K562 (cell line): Measurements from ENCODE around the gene SLC16A10. TPM values are rescaled to one million over a fixed set of nuclear protein-coding genes. Genes with fewer than 3 reads are reported as not detected.

Source experiments
- ATAC-seq: fragments of 200-7000 bp; cut with Tn5 transposase; 3 replicates; pipeline ENCODE4 v1.9.1; 2020; ENCODE audit warnings: moderate library complexity
- Bru-seq: library from RNA; stranded (reverse); fragments of 400-500 nt; gene quantifications from one replicate; lab custom pipeline; 2021; lab: Mats Ljungman, UMichigan
- BruChase-seq, 2 experiments: library from RNA; stranded (reverse); fragments of 400-500 nt; gene quantifications; one replicate each; lab custom pipeline; 2021; lab: Mats Ljungman, UMichigan
- BruUV-seq: library from RNA; stranded (reverse); fragments of 400-500 nt; replicated peaks from 2 replicates; lab custom pipeline; 2021; lab: Mats Ljungman, UMichigan
- CTCF ChIA-PET: fragments of 300-600 bp; formaldehyde crosslinking; extraction: SDS; loops from one replicate; lab custom pipeline; 2021; ENCODE audit warnings: low intra/inter-chr PET ratio; lab: Yijun Ruan, JAX
- POLR2A ChIA-PET: fragments of 300-600, 350-650 bp; sonication (Branson Sonifier 250); formaldehyde crosslinking; extraction: SDS; loops from one replicate; lab custom pipeline; 2021; ENCODE audit warnings: antibody characterized with exemption, inconsistent platforms; lab: Yijun Ruan, JAX
- DNase-seq, 4 experiments: peaks; one replicate each; pipeline versions ENCODE4 v3.0.0 to v3.0.0-alpha.2; 2011 to 2018; ENCODE audit warnings: low spot score in 3 of 4, mixed read lengths in 3 of 4; ENCODE audit errors: extremely low read depth in 1 of 4
- FAIRE-seq: peaks from 2 replicates; lab custom pipeline; 2011; peaks lifted over from hg19 to GRCh38; lab: Jason Lieb, UNC
- H2AFZ ChIP-seq: 2 replicates; pipeline ENCODE4 v1.6.0; 2011; ENCODE audit warnings: low read depth, low read length, control low read depth, inconsistent platforms
- H3K27ac ChIP-seq: fragments of 200-600 bp; 3 replicates; pipeline ENCODE4 v1.8.0; 2011; ENCODE audit warnings: low read depth, mild to moderate bottlenecking, control low read depth, inconsistent platforms, low read length, moderate library complexity, mixed read lengths; ENCODE audit errors: extremely low read depth
- H3K27me3 ChIP-seq, 2 experiments: fragments of 300-600 bp in 1 of 2; 2 replicates in 1 of 2; 3 replicates in 1 of 2; pipeline versions ENCODE4 v1.6.0 to v1.8.0; 2011; ENCODE audit warnings: inconsistent platforms in 2 of 2, low read length in 2 of 2, mild to moderate bottlenecking in 1 of 2, mixed read lengths in 1 of 2, moderate library complexity in 1 of 2; ENCODE audit not compliant: control insufficient read depth in 2 of 2, insufficient read depth in 2 of 2
- H3K36me3 ChIP-seq: fragments of 300-600 bp; 3 replicates; pipeline ENCODE4 v1.8.0; 2011; ENCODE audit warnings: mild to moderate bottlenecking, low read length, inconsistent platforms; ENCODE audit not compliant: control insufficient read depth, insufficient read depth
- H3K4me1 ChIP-seq, 2 experiments: fragments of 200-600 bp in 1 of 2; replicated peaks in 1 of 2; 2 replicates in 1 of 2; 3 replicates in 1 of 2; pipeline versions ENCODE4 v1.5.1 to v1.8.0; 2011; ENCODE audit warnings: inconsistent platforms in 2 of 2, low read length in 2 of 2, mild to moderate bottlenecking in 1 of 2, mixed read lengths in 1 of 2, moderate library complexity in 1 of 2; ENCODE audit not compliant: control insufficient read depth in 2 of 2, insufficient read depth in 2 of 2
- H3K4me2 ChIP-seq: 2 replicates; pipeline ENCODE4 v1.6.1; 2011; ENCODE audit warnings: low read length, control low read depth, inconsistent platforms, mixed read lengths; ENCODE audit not compliant: insufficient read depth
- H3K4me3 ChIP-seq: fragments of 200-600 bp; sonication (generic), shearing (Covaris generic); 2 replicates; pipeline ENCODE4 v1.5.1; 2016; ENCODE audit warnings: control low read depth, inconsistent platforms
- H3K79me2 ChIP-seq: fragments of 200-600 bp; 3 replicates; pipeline ENCODE4 v1.8.0; 2011; ENCODE audit warnings: low read length, inconsistent platforms; ENCODE audit not compliant: control insufficient read depth, insufficient read depth
- H3K9ac ChIP-seq, 2 experiments: 2 replicates each; pipeline versions ENCODE4 v1.6.0 to v1.6.1; 2011; ENCODE audit warnings: low read depth in 2 of 2, low read length in 2 of 2, control low read depth in 1 of 2, inconsistent platforms in 1 of 2, mild to moderate bottlenecking in 1 of 2, mixed read lengths in 1 of 2; ENCODE audit not compliant: insufficient read depth in 1 of 2
- H3K9me1 ChIP-seq: one replicate; pipeline ENCODE4 v1.6.0; 2011; ENCODE audit warnings: inconsistent platforms, mild to moderate bottlenecking, low read length, moderate library complexity; ENCODE audit not compliant: control insufficient read depth, insufficient read depth
- H3K9me3 ChIP-seq: replicated peaks from 2 replicates; pipeline ENCODE4 v1.5.1; 2011; ENCODE audit warnings: low read depth, low read length, inconsistent platforms; ENCODE audit not compliant: control insufficient read depth, insufficient read depth
- H4K20me1 ChIP-seq: replicated peaks from 2 replicates; pipeline ENCODE4 v1.6.1; 2011; ENCODE audit warnings: low read length, inconsistent platforms, mixed read lengths; ENCODE audit not compliant: control insufficient read depth, insufficient read depth
- ATF7 ChIP-seq: fragments of 450-650 bp; IDR thresholded peaks from 2 replicates; pipeline ENCODE4 v1.7.1; 2014; ENCODE audit warnings: mild to moderate bottlenecking, moderate library complexity
- CXXC5 ChIP-seq: fragments of 250-450 bp; sonication (Bioruptor Pico); IDR thresholded peaks from 2 replicates; pipeline ENCODE4 v1.8.0; 2022; ENCODE audit warnings: inconsistent platforms, mild to moderate bottlenecking, moderate library complexity
- E2F6 ChIP-seq, 2 experiments: IDR thresholded peaks; 2 replicates each; pipeline ENCODE4 v1.6.1; 2011; ENCODE audit warnings: borderline replicate concordance in 1 of 2, control low read depth in 1 of 2, low read depth in 1 of 2, low read length in 1 of 2, mild to moderate bottlenecking in 1 of 2, mixed read lengths in 1 of 2, moderate library complexity in 1 of 2; ENCODE audit not compliant: insufficient read depth in 1 of 2, insufficient read length in 1 of 2, poor library complexity in 1 of 2, severe bottlenecking in 1 of 2; ENCODE audit errors: extremely low read depth in 1 of 2
- EGR1 ChIP-seq: fragments of 450-650 bp; conservative IDR thresholded peaks from 2 replicates; pipeline ENCODE4 v1.6.1; 2017; ENCODE audit warnings: mild to moderate bottlenecking
- POLR2A ChIP-seq: fragments of 450-650 bp; conservative IDR thresholded peaks from 2 replicates; pipeline ENCODE4 v1.6.1; 2016
- RB1 ChIP-seq: fragments of 450-650 bp; IDR thresholded peaks from 2 replicates; pipeline ENCODE4 v1.6.1; 2017; ENCODE audit warnings: low read depth, mild to moderate bottlenecking
- RBFOX2 ChIP-seq: fragments of 200-400 bp; formaldehyde crosslinking; IDR thresholded peaks from 2 replicates; pipeline ENCODE4 v1.6.1; 2017; ENCODE audit warnings: low read depth, mild to moderate bottlenecking, low read length, moderate library complexity
- RHOXF2B ChIP-seq: fragments of 250-450 bp; sonication (Bioruptor Pico); conservative IDR thresholded peaks from 2 replicates; pipeline ENCODE4 v1.5.1; 2021
- TFAP4 ChIP-seq: sonication (generic); formaldehyde crosslinking; IDR thresholded peaks from 2 replicates; pipeline ENCODE4 v1.8.0; 2022; ENCODE audit warnings: missing genetic modification reagents, mild to moderate bottlenecking, moderate library complexity, borderline replicate concordance
- THRB ChIP-seq: fragments of 450-650 bp; formaldehyde crosslinking; conservative IDR thresholded peaks from 2 replicates; pipeline ENCODE4 v1.4.0; 2022; ENCODE audit warnings: mild to moderate bottlenecking, missing genetic modification characterization
- ZC3H11A ChIP-seq: IDR thresholded peaks from 2 replicates; pipeline ENCODE4 v1.6.1; 2012; ENCODE audit warnings: low read depth, low read length, improper control_type of control experiment
- ZFX ChIP-seq: sonication (generic); formaldehyde crosslinking; IDR thresholded peaks from 2 replicates; pipeline ENCODE4 v1.8.0; 2022; ENCODE audit warnings: mild to moderate bottlenecking, missing genetic modification reagents, moderate library complexity
- ZNF146 ChIP-seq: IDR thresholded peaks from one replicate; pipeline ENCODE4 v1.6.1; 2018; ENCODE audit warnings: missing compliant biosample characterization; ENCODE audit not compliant: unreplicated experiment
- ZNF3 ChIP-seq: fragments of 250-450 bp; sonication (Bioruptor Pico); IDR thresholded peaks from 2 replicates; pipeline ENCODE4 v1.5.0; 2021; ENCODE audit warnings: mild to moderate bottlenecking, moderate library complexity
- ZNF586 ChIP-seq: fragments of 450-650 bp; formaldehyde crosslinking; conservative IDR thresholded peaks from 2 replicates; pipeline ENCODE4 v1.4.0; 2020; ENCODE audit warnings: mild to moderate bottlenecking, moderate library complexity
- WGBS: fragments of 100-300 bp; shearing (Covaris generic); methylation state at CpG from one replicate; pipeline ENCODE4 v1.1.6; 2016; ENCODE audit warnings: low coverage, mixed read lengths; ENCODE audit not compliant: insufficient coverage; ENCODE audit errors: missing lambda C conversion rate; 5-methylcytosine and 5-hydroxymethylcytosine counted together
- in situ Hi-C: fragments of 300-500 bp; cut with MboI; formaldehyde crosslinking; loops from 4 replicates; pipeline ENCODE4 v1.15.0; 2018; ENCODE audit warnings: inconsistent platforms, mixed read lengths
- intact Hi-C: fragments of 100-400 bp; cut with micrococcal nuclease; formaldehyde crosslinking; loops from 2 replicates; pipeline ENCODE4 v1.14.2; 2022
- long read RNA-seq, 3 experiments: library from polyadenylated mRNA in 2 of 3; library from RNA in 1 of 3; unstranded in 2 of 3; stranded (forward) in 1 of 3; transcript quantifications; one replicate each; pipeline ENCODE4 v2.0.0, GENCODE V29; 2019 to 2022
- polyA minus RNA-seq, 3 experiments: library from RNA; depleted of rRNA, polyadenylated mRNA; stranded (reverse); fragments of >200 nt; gene quantifications; 2 replicates each; pipeline ENCODE4 v1.2.3, GENCODE V29; 2011
- polyA plus RNA-seq, 8 experiments: library from polyadenylated mRNA; depleted of rRNA in 4 of 8; stranded (reverse) in 5 of 8; unstranded in 3 of 8; fragments of >200 nt; fragmentation: Nextera tagmentation in 2 of 8; fragmentation: Illumina TruSeq in 1 of 8; extraction: Ambion mirVana in 2 of 8; extraction: Trizol in 1 of 8; gene quantifications; 2 replicates each; pipeline versions ENCODE4 v1.2.1 to v1.2.3, GENCODE V29; 2011 to 2014; ENCODE audit warnings: inconsistent platforms in 1 of 8, missing spikeins in 1 of 8
- total RNA-seq, 7 experiments: library from RNA; depleted of rRNA in 6 of 7; stranded (reverse); fragments of >200 nt in 6 of 7; fragmentation: Illumina TruSeq in 2 of 7; extraction: Trizol in 2 of 7; gene quantifications; 2 replicates each; pipeline versions ENCODE4 v1.2.1 to v1.2.3, GENCODE V29; 2011 to 2021; ENCODE audit warnings: low replicate concordance in 1 of 7

Gene SLC16A10
- 0.81 and 1.3 TPM in 2 replicates for total RNA-seq (2011; cell fraction: chromatin; rRNA removed; ENCODE audit: low replicate concordance)
- 0.33 and 1.4 TPM in 2 replicates for total RNA-seq (2011; cell fraction: nucleolus; rRNA removed)
- 0.38 and 2.0 TPM in 2 replicates for total RNA-seq (2011; cell fraction: nucleoplasm; rRNA removed)
- total RNA-seq (2014; rRNA removed) (not detected in 2 replicates), total RNA-seq (2014; rRNA removed; fragmentation: Illumina TruSeq; extraction: Trizol) (0.07 and 0.26 TPM in 2 replicates), total RNA-seq (2015; rRNA removed; fragmentation: Illumina TruSeq; extraction: Trizol) (not detected in 2 replicates), total RNA-seq (2021) (0.02 and 0.34 TPM in 2 replicates), polyA plus RNA-seq (2011; rRNA removed) (0.07 and 0.54 TPM in 2 replicates), polyA plus RNA-seq (2014; fragmentation: Illumina TruSeq; extraction: Trizol) (0.21 and 0.25 TPM in 2 replicates), polyA plus RNA-seq (2014; fragmentation: Nextera tagmentation; extraction: Ambion mirVana) (not detected), polyA plus RNA-seq (2014; rRNA removed) (0.24 TPM in 1 of 2 replicates, not detected in the other), polyA minus RNA-seq (2011; rRNA and poly(A)+ RNA removed) (1.3 TPM in 1 of 2 replicates, not detected in the other), Bru-seq, nascent RNA (percentile 22 among the genes with signal in this experiment), BruChase-seq, experiment 1, labeled RNA remaining after a 2-hour chase (percentile 20 among the genes with signal in this experiment), BruChase-seq, experiment 2, labeled RNA remaining after a 6-hour chase (percentile 18 among the genes with signal in this experiment)
- 0.40 TPM in 1 of 2 replicates, not detected in the other for polyA plus RNA-seq (2011; cell fraction: cytosol; rRNA removed)
- 0.21 and 0.40 TPM in 2 replicates for polyA plus RNA-seq (2011; cell fraction: nucleus; rRNA removed)
- polyA plus RNA-seq (2012) = 0.03 and 0.08 TPM in 2 replicates
- polyA minus RNA-seq (2011; cell fraction: cytosol; rRNA and poly(A)+ RNA removed) = not detected in 2 replicates
- polyA minus RNA-seq (2011; cell fraction: nucleus; rRNA and poly(A)+ RNA removed) = not detected in 2 replicates
- long read RNA-seq, experiment 1 = 0 reads
- long read RNA-seq, experiment 2 = 0 reads
- long read RNA-seq, experiment 3 = 0 reads

GRCh38 chr6:111087106-111087835 lies at the start of gene SLC16A10:
Gene SLC16A10 (plus strand): TSS chr6:111087503. CDS start chr6:111087753, 250 bp downstream.
- H4K20me1 ChIP-seq = no peaks in the 10 kb centered on the region
- in situ Hi-C loops (no loop called here), intact Hi-C loops (no loop called here)
- no peaks in the 10 kb centered on the region for H3K9me1 ChIP-seq
- ChIA-PET CTCF (no interaction called here), POLR2A (no interaction called here)
- H3K4me3 ChIP-seq = peak within 1 kb of the TSS; percentile 47
- H3K27ac ChIP-seq = no peak within 1 kb of the TSS
- H3K9ac ChIP-seq = peak within 1 kb of the TSS; percentile 28 to 84; a peak in 2 of 4 replicates
- ATAC-seq (peak; percentile 92), FAIRE-seq (no peak), DNase-seq (peak; percentile 66 to 92 (median 84))
- WGBS = 2% methylated on average over 59 of the region's 86 CpGs
- H3K27me3 ChIP-seq = peaks cover 19 to 29% of the 10 kb centered on the region in 2 experiments
- peak within 1 kb of the TSS; percentile 76 for H3K4me2 ChIP-seq
- peak within 1 kb of the TSS; percentile 91 for H2AFZ ChIP-seq
- peaks cover 3 to 14% of the 10 kb centered on the region in 2 experiments; a peak in 2 of 5 replicates for H3K4me1 ChIP-seq
- no peaks in the 10 kb centered on the region; the same call in 1 of the 2 replicates for H3K9me3 ChIP-seq
- H3K36me3 ChIP-seq = no peaks in the 10 kb centered on the region
- no peaks in the 10 kb centered on the region for H3K79me2 ChIP-seq
- BruUV-seq = no TSS peak
- TF ChIP-seq ZFX (CRISPR knock-in tag) (no peak), POLR2A (no peak), ATF7 (no peak), THRB (no peak), RBFOX2 (0 out of 2 replicates have a peak, but pooled peaks have one; percentile 29), E2F6 (IDR thresholded peaks at IDR 0.05; ENCODE audit: borderline replicate concordance in 1 of 2, extremely low read depth in 1 of 2, insufficient read depth in 1 of 2, insufficient read length in 1 of 2, low read depth in 1 of 2, low read length in 1 of 2, poor library complexity in 1 of 2, severe bottlenecking in 1 of 2) (peak; percentile 19 to 64), ZC3H11A (no peak), RB1 (0 out of 2 replicates have a peak, but pooled peaks have one; percentile 15), ZNF146 (CRISPR knock-in tag) (no peak), ZNF586 (CRISPR knock-in tag) (no peak), ZNF3 (no peak), CXXC5 (CRISPR knock-in tag) (0 out of 2 replicates have a peak, but pooled peaks have one; percentile 20), TFAP4 (CRISPR knock-in tag) (peak; percentile 14; the same call in 1 of the 2 replicates), RHOXF2B (no peak), EGR1 (peak; percentile 35; the same call in 1 of the 2 replicates)
